ENCODE results near the gene MAU2.

- TF ChIP-seq CTCF (conservative IDR thresholded peaks at IDR 0.05; ENCODE audit: low read length), result no peak
- no peak for TF ChIP-seq EZH2phosphoT487 (IDR thresholded peaks at IDR 0.05; ENCODE audit: borderline replicate concordance)
These were observed 4.5 kb upstream of the MAU2 start for GRCh38 chr19:19316082-19316481.

Measured in Loucy (cell line).